GM20431 (cell line): ENCODE results near the gene RAET1G.
"Not testable (repeated sequence)": the region's sequence is repeated elsewhere in the genome, so short reads cannot be mapped to it uniquely, and the experiment has no call there.

Experiments
- in situ Hi-C: fragments of 300-500 bp; cut with MseI, MboI; formaldehyde crosslinking; loops from one replicate; pipeline ENCODE4 v1.15.0; 2020; ENCODE audit warnings: low sequenced_read_pairs; ENCODE audit not compliant: unreplicated experiment

RAET1G gene

GRCh38 chr6:149918151-149918905, 4.6 kb downstream of the RAET1G start:
- in situ Hi-C loops: no loop called here

DNA sequence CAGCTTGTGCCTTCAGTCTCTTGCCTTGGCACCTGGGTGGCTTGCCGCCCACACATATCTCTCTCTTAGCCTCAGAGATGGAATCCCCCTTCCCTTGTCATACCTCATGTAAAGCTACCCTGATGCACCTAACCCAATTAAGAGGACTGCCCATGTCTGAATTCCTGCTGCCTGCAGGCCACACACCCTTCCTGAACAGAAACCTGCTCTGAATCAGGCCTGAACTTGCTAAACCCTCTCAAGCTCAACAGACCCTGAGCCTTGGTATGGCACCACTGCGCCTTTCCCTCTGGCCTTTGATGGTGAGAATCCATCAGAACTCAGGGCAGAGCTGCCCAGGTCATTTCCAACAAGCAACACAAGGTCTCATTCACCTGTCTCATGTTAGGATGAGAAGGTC, 5.2 kb downstream of the RAET1G start:
- in situ Hi-C loops: no loop called here

- in situ Hi-C loops: no loop called here
These were observed 6.7 kb downstream of the RAET1G start for GRCh38 chr6:149915970-149916865.

DNA sequence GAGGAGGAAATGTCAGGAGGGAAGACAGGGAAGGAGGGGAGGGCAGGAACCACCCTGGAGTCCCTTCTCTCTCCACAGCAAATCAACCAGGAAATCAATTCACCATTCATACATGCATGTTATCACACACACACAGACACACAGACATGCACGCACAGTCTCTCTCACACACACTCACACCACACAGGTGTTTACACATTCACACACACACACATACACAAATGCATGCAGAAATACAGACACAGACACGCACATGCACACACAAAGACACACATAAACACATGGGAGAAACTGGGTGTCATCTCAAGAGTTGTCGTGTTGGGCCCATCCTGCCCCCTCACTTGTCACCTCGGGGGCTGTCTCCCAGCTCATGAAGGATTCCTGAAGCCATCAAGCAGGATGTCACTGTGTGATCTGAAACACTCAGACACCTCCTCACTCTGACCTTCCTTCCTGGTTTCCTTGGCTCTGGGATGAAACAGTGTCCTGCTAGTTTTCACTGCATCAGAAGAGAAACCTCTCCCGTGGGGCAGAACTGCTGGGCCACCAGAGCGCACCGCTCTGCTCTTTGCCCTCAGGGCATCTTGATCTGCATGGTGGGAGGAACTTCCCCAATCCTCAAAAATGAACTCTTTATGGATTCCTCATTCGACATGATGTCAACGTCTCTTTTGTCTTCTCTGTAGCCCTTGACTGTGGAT, 9.2 kb downstream of the RAET1G start:
- in situ Hi-C loops: no loop called here

DNA sequence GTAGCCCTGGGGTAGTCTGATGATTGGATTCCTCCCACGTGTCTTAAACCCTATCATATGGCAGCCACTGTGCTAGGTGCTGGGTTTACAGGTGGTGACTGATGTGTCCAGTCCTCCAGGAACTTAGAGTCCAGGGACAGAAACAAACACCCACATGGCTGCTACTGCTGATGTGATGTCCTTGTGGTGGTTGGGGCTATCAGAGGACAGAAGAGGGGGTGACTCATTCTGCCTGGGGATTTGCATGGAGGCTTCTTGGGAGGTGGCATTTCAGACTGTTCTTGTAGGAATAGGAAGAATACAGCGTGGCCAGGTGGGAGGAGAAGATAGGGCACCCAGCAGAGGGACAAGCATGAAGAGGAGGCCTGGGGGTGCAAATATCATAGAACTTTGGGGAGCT, 9.8 kb downstream of the RAET1G start:
- in situ Hi-C loops: no loop called here

GRCh38 chr6:149912680-149913079, 10.2 kb downstream of the RAET1G start:
- in situ Hi-C loops: not testable (repeated sequence)

DNA sequence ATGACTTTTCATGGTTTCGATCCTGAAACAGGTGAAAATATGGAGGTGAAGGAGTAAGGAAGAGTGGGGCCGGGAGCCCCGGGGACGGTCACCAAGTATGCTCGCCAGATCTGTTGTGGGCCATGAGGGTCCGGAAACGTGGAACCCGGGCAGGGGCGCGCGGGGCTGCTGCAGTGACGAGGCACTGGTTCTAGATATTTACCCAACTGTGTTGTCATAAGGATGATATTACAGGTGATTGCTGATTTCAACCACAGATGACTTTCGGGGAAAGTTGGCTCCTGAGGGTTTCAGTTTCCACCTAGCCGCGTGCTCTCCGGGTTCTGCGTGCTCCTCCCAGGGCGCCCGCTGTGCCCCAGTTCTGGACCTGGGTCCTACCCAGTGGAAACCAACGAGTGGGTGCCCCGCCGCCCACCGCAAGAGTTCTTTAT, 12.2 kb downstream of the RAET1G start:
- in situ Hi-C loops: no loop called here

GRCh38 chr6:149909701-149910470, 13.0 kb downstream of the RAET1G start:
- in situ Hi-C loops: no loop called here

DNA sequence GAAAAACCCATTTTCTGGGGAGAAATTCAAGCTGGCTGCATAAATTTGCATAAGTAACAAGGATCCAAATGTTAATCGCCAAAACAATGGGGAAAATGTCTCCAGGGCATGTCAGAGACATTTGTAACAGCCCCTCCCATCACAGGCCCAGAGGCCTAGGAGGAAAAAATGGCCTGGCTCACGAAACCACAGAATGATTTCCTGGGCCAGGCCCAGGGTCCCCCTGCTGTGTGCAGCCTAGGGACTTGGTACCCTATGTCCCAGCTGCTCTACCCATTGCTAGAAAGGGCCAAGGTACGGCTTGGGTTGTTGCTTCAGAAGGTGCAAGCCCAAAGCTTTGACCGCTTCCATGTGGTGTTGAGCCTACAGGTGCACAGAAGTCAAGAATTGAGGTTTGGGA, 14.4 kb downstream of the RAET1G start:
- in situ Hi-C loops: not testable (repeated sequence)

DNA sequence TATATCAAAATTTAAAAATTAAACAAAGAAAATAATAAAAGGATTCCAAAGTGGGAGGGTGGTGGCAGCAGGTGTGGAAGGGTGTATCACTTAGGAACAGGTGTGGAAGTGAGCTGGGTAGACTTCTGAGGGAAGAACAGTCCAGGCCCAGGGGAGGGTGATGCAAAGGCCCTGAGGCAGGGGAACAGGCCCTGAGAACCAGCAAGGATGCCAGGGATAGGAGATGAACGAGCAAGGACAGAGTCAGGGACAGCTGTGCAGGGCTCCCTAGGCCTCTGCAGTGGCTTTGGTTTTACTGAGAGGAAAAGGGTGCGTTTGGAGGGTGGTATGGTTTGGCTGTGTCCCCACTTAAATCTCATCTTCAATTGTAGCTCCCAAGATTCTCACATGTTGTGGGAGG, 15.6 kb downstream of the RAET1G start:
- in situ Hi-C loops: no loop called here

- in situ Hi-C loops: no loop called here
These were observed 16.5 kb downstream of the RAET1G start for GRCh38 chr6:149906405-149906804.

DNA sequence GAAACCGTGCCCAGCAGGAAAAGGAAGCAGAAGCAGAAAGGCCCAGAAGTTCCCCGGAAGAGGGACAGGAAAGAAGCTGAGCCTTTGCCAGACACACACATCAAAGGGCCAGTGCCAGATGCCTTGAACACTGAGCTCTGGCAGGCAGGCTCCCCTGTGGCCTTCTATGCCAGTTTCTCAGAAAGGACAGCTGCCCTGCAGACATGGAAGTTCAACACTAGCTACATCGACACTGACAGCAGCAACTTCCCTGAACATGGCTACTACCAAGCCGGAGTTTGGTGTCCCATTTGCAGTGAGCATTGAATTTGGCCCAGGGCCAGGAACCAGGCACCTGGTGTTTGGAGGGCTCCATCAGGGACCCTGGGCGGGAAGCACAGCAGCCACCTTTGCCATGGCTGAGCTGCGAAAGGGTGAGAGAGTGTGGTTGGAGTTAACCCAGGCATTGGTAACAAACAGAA, 17.0 kb downstream of the RAET1G start:
- in situ Hi-C loops: no loop called here

- in situ Hi-C loops: no loop called here
These were observed 17.5 kb downstream of the RAET1G start for GRCh38 chr6:149905371-149905910.

DNA sequence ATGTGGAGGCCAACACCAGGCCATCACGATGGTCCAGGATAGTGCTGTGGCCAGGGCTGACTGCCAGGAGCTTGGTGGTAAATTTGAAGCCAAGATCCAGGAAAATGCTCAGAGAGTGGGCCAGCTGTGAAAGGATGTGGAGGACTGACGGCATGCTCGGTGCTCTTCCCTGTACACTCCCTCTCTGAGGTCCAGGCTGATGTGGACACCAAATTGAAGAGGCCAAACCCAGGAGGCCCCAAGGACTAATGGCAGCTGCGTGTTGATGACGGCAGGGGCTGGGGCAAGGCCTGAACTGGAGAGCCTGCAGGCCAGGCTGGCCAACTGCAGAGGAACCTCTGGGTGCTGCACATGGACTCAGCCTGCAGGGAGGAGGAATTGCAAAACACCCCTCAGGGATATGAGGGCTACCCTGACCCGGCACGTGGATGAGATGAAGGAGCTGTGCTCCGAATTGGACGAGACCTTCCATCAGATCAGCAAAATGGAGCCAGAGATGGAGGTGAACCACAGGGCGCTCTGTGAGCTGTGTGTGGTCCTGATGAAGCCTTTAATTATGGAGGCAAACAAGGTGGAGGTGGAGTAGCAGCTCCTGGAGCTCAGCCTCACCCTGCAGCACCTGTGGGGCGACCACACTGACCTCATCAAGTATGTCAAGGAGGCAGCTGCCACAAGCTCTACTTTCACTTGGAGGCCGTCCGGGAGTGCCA, 18.1 kb downstream of the RAET1G start:
- in situ Hi-C loops: no loop called here

DNA sequence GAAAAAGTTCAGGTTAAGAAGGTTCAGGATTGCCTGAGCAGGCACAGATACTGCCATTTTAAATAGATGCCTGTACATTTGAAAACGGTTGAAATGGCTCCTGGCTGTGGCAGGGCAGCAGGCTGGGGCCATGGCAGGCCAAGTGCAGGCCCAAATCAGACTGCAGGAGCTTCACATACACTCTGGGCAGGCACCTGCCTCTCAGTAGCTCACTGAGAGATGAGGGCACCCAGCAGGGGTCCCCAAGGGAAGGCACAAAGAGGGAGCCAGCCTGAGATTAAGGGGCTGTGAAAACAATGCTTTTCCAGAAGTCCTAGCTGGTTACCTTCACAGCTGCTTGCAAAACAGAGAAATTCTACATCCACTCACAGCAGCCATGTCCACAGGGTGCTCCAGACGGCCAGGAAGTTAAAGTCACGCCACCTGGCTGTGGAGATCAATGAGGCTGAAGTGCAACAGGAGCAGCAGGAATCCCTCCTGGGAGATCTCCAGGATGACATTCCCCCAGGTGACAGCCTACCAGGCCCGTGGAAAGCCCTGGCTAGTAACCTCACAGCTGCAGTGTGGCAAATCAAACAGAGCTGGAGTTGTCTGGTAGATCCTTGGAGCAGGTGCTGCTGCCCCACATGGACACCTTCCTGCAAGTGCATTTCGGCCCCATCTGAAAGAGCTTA, 18.8 kb downstream of the RAET1G start:
- in situ Hi-C loops: no loop called here

DNA sequence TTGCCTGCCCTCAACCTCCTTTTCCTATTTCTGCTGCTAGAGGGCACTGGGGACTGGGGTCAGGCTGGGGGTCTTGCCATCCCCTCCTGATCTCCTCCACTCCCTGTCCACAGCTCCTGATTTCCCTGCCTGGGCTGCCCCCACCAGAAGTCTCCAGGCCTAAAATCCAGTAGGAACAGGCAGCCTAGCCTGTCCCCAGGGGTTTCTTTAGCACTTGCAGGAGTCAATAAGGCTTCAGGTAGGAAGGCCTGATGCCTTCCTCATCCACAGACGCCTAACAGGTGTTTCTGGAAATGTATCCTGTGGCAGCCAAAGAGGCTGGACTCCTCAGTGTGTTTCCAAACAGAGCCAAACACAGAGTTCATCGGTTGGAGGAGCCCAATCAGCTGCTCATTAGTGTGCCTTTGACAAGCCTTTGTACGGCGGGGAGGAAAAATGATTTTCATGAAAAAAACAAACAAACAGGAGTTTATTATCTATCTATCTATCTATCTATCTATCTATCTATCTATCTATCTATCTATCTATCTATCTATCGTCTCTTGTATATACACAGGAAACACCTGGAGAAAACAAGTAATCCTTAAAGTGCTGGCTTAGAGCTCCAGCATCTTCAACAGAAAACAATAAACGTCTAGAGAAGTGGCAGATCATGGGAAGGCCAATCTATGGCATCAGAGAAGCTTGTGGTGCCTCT, 21.3 kb downstream of the RAET1G start:
- in situ Hi-C loops: no loop called here

DNA sequence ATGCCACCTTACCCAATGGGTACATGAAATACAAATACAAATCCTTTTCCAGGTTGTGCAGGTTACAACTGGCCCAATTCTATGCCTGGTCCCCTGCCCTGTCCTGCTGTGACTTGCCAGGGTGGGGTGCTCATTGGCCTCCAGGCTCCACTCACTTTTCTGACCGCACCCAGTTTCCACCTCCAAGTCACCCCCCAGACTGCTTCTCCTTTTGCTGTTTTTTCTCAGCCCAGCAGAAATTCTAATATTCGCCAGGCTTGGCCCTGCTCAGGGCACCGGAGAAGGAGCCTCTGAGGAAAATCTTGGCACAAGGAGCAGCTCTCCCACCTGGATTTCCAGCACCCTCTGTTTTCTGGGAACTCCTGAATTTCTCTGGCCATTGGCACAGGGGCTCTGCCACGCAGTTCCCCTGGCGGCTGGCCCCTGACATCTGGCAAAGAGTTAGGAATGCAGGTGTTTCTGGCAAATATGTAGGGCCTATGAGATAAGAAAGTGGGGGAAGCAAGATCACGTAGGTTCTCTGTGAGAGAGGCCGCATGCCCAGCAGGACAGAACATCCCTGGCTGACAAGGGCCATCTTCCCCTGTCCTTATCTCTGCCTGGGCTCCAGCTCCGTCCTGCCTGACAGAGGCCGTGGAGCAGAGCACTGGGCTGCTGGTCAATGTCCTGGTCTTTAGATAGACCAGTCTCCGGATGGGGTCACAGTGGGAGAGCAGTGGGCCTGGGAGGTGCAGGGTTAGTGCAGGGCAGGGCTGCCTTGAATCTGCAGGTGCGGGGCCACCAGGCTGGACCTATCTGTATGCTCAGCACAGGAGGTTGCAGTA, 22.1 kb downstream of the RAET1G start:
- in situ Hi-C loops: no loop called here
